B cell (primary cell): Measurements from ENCODE around the gene ADAMTS17. TPM values are rescaled to one million over a fixed set of nuclear protein-coding genes. Genes with fewer than 3 reads are reported as not detected.

Source experiments
- ATAC-seq: fragments of 200-7000 bp; cut with Tn5 transposase; one replicate; pipeline ENCODE4 v1.10.0; 2021; ENCODE audit warnings: low read depth, mild to moderate bottlenecking, moderate number of reproducible peaks, moderate library complexity
- CTCF ChIA-PET: fragments of 350-600 bp; sonication (Branson Sonifier 250); formaldehyde crosslinking; loops from one replicate; lab custom pipeline; 2021; ENCODE audit warnings: antibody characterized with exemption, inconsistent platforms; lab: Charles Lee
- POLR2A ChIA-PET: fragments of 350-600 bp; sonication (Branson Sonifier 250); formaldehyde crosslinking; loops from one replicate; lab custom pipeline; 2021; ENCODE audit warnings: antibody characterized with exemption; lab: Charles Lee
- DNase-seq: peaks from one replicate; pipeline ENCODE4 v3.0.0; 2013
- H2AFZ ChIP-seq: 2 replicates; pipeline ENCODE4 v1.6.1; 2012; ENCODE audit warnings: mild to moderate bottlenecking, low read depth, low read length; ENCODE audit not compliant: insufficient read depth, poor library complexity, severe bottlenecking
- H3K27ac ChIP-seq, 2 donors: 1 replicate in 1 of 2; 2 replicates in 1 of 2; pipeline ENCODE4 v1.5.1; 2012 to 2013; ENCODE audit warnings: low read length in 2 of 2, mild to moderate bottlenecking in 2 of 2, moderate library complexity in 1 of 2
- H3K27me3 ChIP-seq, 4 experiments: fragments of 200-600 bp in 1 of 4; sonication (generic) in 1 of 4; replicated peaks in 1 of 4; 1 replicate in 2 of 4; 2 replicates in 2 of 4; pipeline versions ENCODE4 v1.6.1 to v1.7.0; 2013 to 2016; ENCODE audit warnings: low read length in 3 of 4, mild to moderate bottlenecking in 2 of 4, mixed read lengths in 1 of 4, moderate library complexity in 1 of 4; ENCODE audit not compliant: insufficient read depth in 4 of 4, control insufficient read depth in 3 of 4; ENCODE audit errors: control extremely low read depth in 1 of 4
- H3K36me3 ChIP-seq, 2 experiments: replicated peaks in 1 of 2; 1 replicate in 1 of 2; 2 replicates in 1 of 2; pipeline versions ENCODE4 v1.6.1 to v1.7.1; 2013; ENCODE audit warnings: low read length in 1 of 2; ENCODE audit not compliant: insufficient read depth in 2 of 2, control insufficient read depth in 1 of 2; ENCODE audit errors: control extremely low read depth in 1 of 2, extremely low read depth in 1 of 2
- H3K4me1 ChIP-seq, 2 donors: fragments of 200-600 bp in 1 of 2; sonication (generic) in 1 of 2; 1 replicate in 1 of 2; 2 replicates in 1 of 2; pipeline versions ENCODE4 v1.5.1 to v1.6.1; 2013 to 2017; ENCODE audit warnings: low read length in 2 of 2; ENCODE audit not compliant: control insufficient read depth in 2 of 2, insufficient read depth in 2 of 2
- H3K4me2 ChIP-seq: replicated peaks from 2 replicates; pipeline ENCODE3; 2012; ENCODE audit warnings: mild to moderate bottlenecking, low read depth, low read length; ENCODE audit not compliant: poor library complexity, severe bottlenecking
- H3K4me3 ChIP-seq, 5 experiments: fragments of 200-600 bp in 1 of 5; sonication (generic) in 1 of 5; 1 replicate in 3 of 5; 2 replicates in 2 of 5; pipeline versions ENCODE4 v1.5.1 to v1.7.0; 2011 to 2016; ENCODE audit warnings: low read length in 4 of 5, mild to moderate bottlenecking in 4 of 5, low read depth in 2 of 5, control low read depth in 1 of 5, moderate library complexity in 1 of 5; ENCODE audit not compliant: insufficient read depth in 1 of 5; ENCODE audit errors: control extremely low read depth in 1 of 5, extremely low read depth in 1 of 5
- H3K79me2 ChIP-seq: fragments of 200-600 bp; sonication (generic); one replicate; pipeline ENCODE4 v1.6.0; 2016; ENCODE audit warnings: low read length; ENCODE audit not compliant: control insufficient read depth, insufficient read depth
- H3K9ac ChIP-seq: fragments of 200-600 bp; sonication (generic); 2 replicates; pipeline ENCODE4 v1.6.1; 2017; ENCODE audit warnings: mild to moderate bottlenecking, low read length, moderate library complexity
- H3K9me3 ChIP-seq, 3 donors: one replicate each; pipeline versions ENCODE4 v1.6.1 to v1.7.1; 2013; ENCODE audit warnings: low read length in 2 of 3; ENCODE audit not compliant: control insufficient read depth in 2 of 3, insufficient read depth in 1 of 3; ENCODE audit errors: control extremely low read depth in 1 of 3
- H4K20me1 ChIP-seq: 2 replicates; pipeline ENCODE4 v1.6.0; 2012; ENCODE audit warnings: mild to moderate bottlenecking, low read length; ENCODE audit not compliant: insufficient read depth, control insufficient read depth, poor library complexity, severe bottlenecking
- H3K27ac Mint-ChIP-seq: one replicate; pipeline ENCODE4 v1.8.0; 2021; ENCODE audit warnings: mixed read lengths
- H3K27me3 Mint-ChIP-seq: one replicate; pipeline ENCODE4 v1.8.0; 2021; ENCODE audit warnings: mixed read lengths
- H3K4me1 Mint-ChIP-seq: one replicate; pipeline ENCODE4 v1.8.0; 2021; ENCODE audit warnings: mixed read lengths
- H3K4me3 Mint-ChIP-seq: one replicate; pipeline ENCODE4 v1.8.0; 2021; ENCODE audit warnings: mixed read lengths
- H3K9me3 Mint-ChIP-seq: one replicate; pipeline ENCODE4 v1.8.0; 2022; ENCODE audit warnings: mixed read lengths; ENCODE audit not compliant: insufficient read depth
- EZH2 ChIP-seq: IDR thresholded peaks from 2 replicates; pipeline ENCODE4 v1.6.1; 2012; ENCODE audit warnings: borderline replicate concordance, low read depth, mild to moderate bottlenecking, moderate library complexity, low read length; ENCODE audit not compliant: insufficient read depth, poor library complexity, severe bottlenecking
- WGBS: methylation state at CpG from one replicate; pipeline ENCODE4 v1.1.5; 2013; ENCODE audit warnings: missing lambda C conversion rate; ENCODE audit not compliant: insufficient coverage; 5-methylcytosine and 5-hydroxymethylcytosine counted together
- intact Hi-C: fragments of 100-400 bp; cut with micrococcal nuclease; formaldehyde crosslinking; loops from one replicate; pipeline ENCODE4 v1.10.0; 2022
- polyA plus RNA-seq: library from polyadenylated mRNA; depleted of rRNA; stranded (reverse); fragments of >200 nt; gene quantifications from 2 replicates; pipeline ENCODE4 v1.2.3, GENCODE V29; 2012
- total RNA-seq, 2 donors: library from RNA; stranded (reverse); fragments of 120-200 nt in 1 of 2; gene quantifications; 1 replicate in 1 of 2; 2 replicates in 1 of 2; pipeline versions ENCODE4 v1.2.3 to v1.2.4, GENCODE V29; 2013 to 2022
- TF ChIP-seq, protein P1 (sequence below): fragments of 200-600 bp; IDR thresholded peaks from one replicate; pipeline ENCODE4 v1.8.0; 2022; ENCODE audit warnings: antibody characterized with exemption, mild to moderate bottlenecking

Gene ADAMTS17
- total and polyA plus RNA-seq, 2 donors (not counting 1 experiment from before 2014, with no cell fraction given), result 0.10 TPM; not detected in 1

DNA sequence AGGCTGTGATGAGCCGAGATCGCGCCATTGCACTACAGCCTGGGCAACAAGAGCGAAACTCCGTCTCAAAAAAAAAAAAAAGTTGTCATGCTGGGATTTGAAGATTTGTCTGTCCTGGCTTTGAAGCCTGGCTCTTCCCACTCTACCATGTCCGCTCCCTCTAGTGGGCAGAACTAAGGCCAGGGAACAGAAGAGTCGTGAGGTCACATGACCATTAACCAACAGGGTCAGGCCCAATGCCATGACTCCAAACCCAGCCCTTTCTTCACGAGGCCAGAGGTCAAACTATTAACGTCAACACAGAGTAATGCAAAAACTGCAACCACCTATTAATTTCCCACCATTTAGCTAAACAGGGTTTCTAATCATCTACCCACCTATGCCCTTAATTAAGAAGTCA, 212.1 kb downstream of the ADAMTS17 start:
- H3K36me3 ChIP-seq, result no peaks in the 10 kb centered on the region
- Mint-ChIP-seq H3K4me3 (no peak overlapping the region), H3K4me1 (no peaks in the 10 kb centered on the region), H3K27me3 (no peaks in the 10 kb centered on the region), H3K9me3 (no peaks in the 10 kb centered on the region), H3K27ac (no peak overlapping the region)
- no peak for DNase-seq
- TF ChIP-seq, protein P1, sequence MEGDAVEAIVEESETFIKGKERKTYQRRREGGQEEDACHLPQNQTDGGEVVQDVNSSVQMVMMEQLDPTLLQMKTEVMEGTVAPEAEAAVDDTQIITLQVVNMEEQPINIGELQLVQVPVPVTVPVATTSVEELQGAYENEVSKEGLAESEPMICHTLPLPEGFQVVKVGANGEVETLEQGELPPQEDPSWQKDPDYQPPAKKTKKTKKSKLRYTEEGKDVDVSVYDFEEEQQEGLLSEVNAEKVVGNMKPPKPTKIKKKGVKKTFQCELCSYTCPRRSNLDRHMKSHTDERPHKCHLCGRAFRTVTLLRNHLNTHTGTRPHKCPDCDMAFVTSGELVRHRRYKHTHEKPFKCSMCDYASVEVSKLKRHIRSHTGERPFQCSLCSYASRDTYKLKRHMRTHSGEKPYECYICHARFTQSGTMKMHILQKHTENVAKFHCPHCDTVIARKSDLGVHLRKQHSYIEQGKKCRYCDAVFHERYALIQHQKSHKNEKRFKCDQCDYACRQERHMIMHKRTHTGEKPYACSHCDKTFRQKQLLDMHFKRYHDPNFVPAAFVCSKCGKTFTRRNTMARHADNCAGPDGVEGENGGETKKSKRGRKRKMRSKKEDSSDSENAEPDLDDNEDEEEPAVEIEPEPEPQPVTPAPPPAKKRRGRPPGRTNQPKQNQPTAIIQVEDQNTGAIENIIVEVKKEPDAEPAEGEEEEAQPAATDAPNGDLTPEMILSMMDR, result no peak
- no peak for TF ChIP-seq EZH2
- H3K27me3 ChIP-seq, result no peaks in the 10 kb centered on the region
- H4K20me1 ChIP-seq, result no peaks in the 10 kb centered on the region
- ChIA-PET POLR2A (no interaction called here), CTCF (no interaction called here)
- H3K79me2 ChIP-seq, result no peaks in the 10 kb centered on the region
- H3K4me1 ChIP-seq, result no peaks in the 10 kb centered on the region
- H3K27ac ChIP-seq, result no peak overlapping the region
- H3K9ac ChIP-seq, result no peak overlapping the region
- no peak overlapping the region for H2AFZ ChIP-seq
- whole genome bisulfite sequencing, result 92% methylated on average over 9 of the region's 9 CpGs
- ATAC-seq, result no peak
- H3K4me3 ChIP-seq, result no peak overlapping the region
- H3K9me3 ChIP-seq, result peaks cover 0 to 4% (median 0%) of the 10 kb centered on the region in 3 donors
- no peak overlapping the region for H3K4me2 ChIP-seq
- intact Hi-C loops, result no loop called here

DNA sequence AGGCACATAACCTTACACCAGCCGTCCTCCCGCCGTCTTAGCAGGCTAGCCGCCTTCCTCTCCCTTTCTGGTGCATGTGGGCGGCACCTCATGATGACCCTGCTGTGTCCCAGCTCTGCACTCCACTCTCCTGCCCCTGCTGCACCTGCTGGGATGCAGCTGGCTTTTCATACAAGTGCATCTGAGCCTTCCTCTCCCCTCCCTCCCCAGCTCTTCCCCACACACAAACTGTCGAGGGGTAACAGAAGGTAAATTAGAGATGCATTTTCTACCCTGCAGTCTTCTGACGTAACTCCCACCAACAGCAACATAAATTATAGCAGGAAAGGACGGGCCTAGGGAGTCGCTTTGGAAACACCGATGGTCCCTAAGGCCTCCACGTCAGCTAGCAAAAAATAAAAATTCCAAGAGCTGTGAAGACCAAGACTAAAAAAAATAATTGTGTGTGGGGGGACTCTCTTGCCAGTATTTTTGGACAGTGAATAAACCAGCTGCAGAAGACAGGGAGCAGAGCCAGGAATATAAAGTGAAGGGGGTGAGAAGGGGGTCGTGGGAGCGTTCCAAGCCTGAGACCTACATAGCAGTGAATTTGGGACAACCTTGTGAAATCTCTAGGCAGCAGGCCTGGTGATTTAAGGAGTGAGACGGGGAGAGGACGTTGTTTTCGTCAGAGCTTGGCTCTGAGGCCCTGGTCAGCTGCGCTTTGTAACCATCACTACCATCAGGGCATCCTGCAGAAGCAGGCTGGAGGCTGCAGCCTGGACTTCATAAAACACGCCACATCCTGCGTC, 216.2 kb downstream of the ADAMTS17 start:
- no peaks in the 10 kb centered on the region for H3K36me3 ChIP-seq
- Mint-ChIP-seq H3K27me3 (no peaks in the 10 kb centered on the region), H3K27ac (no peak overlapping the region), H3K9me3 (peaks cover 13% of the 10 kb centered on the region), H3K4me3 (no peak overlapping the region), H3K4me1 (no peaks in the 10 kb centered on the region)
- no peaks in the 10 kb centered on the region for H4K20me1 ChIP-seq
- 86% methylated on average over 13 of the region's 19 CpGs for WGBS
- no peaks in the 10 kb centered on the region for H3K4me1 ChIP-seq
- H3K4me2 ChIP-seq, result no peak overlapping the region
- H3K9me3 ChIP-seq, result peaks cover 0 to 21% (median 14%) of the 10 kb centered on the region in 3 donors
- TF ChIP-seq, protein P1, result no peak
- TF ChIP-seq EZH2, result no peak
- ATAC-seq (no peak), DNase-seq (no peak)
- intact Hi-C loops, result no loop called here
- no peak overlapping the region for H3K4me3 ChIP-seq
- no peak overlapping the region for H3K27ac ChIP-seq
- no peaks in the 10 kb centered on the region for H3K27me3 ChIP-seq
- no peak overlapping the region for H2AFZ ChIP-seq
- no peak overlapping the region for H3K9ac ChIP-seq
- ChIA-PET POLR2A (no interaction called here), CTCF (no interaction called here)
- H3K79me2 ChIP-seq, result no peaks in the 10 kb centered on the region
